ACC112 (cell line): ENCODE measurements around the gene FAM228B.

ENCODE experiments used
- H2AFZ ChIP-seq: fragments of 200-600 bp; sonication (generic); one replicate; pipeline ENCODE4 v1.6.0; 2017; ENCODE audit warnings: antibody characterized with exemption, low read length; ENCODE audit not compliant: unreplicated experiment
- H3K27ac ChIP-seq: fragments of 200-600 bp; sonication (generic); 2 replicates; pipeline ENCODE4 v1.5.1; 2014; ENCODE audit warnings: low read depth, mild to moderate bottlenecking, antibody characterized with exemption, low read length, moderate library complexity
- H3K27me3 ChIP-seq: fragments of 200-600 bp; sonication (generic); 2 replicates; pipeline ENCODE4 v1.6.1; 2014; ENCODE audit warnings: mild to moderate bottlenecking, antibody characterized with exemption, low read length, moderate library complexity, mixed read lengths; ENCODE audit not compliant: insufficient read depth
- H3K36me3 ChIP-seq: fragments of 200-600 bp; sonication (generic); 2 replicates; pipeline ENCODE4 v1.6.1; 2016; ENCODE audit warnings: mild to moderate bottlenecking, antibody characterized with exemption, low read length, moderate library complexity, mixed read lengths; ENCODE audit not compliant: insufficient read depth
- H3K4me1 ChIP-seq: fragments of 200-600 bp; sonication (generic); one replicate; pipeline ENCODE4 v1.6.1; 2016; ENCODE audit warnings: low read length, mixed read lengths; ENCODE audit not compliant: insufficient read depth, unreplicated experiment, control insufficient read depth
- H3K4me3 ChIP-seq: fragments of 200-600 bp; sonication (generic); 2 replicates; pipeline ENCODE4 v1.5.1; 2014; ENCODE audit warnings: mild to moderate bottlenecking, low read depth, low read length
- H3K79me2 ChIP-seq: fragments of 200-600 bp; sonication (generic); one replicate; pipeline ENCODE4 v1.6.0; 2016; ENCODE audit warnings: low read length; ENCODE audit not compliant: control insufficient read depth, unreplicated experiment, insufficient read depth

Gene FAM228B

DNA sequence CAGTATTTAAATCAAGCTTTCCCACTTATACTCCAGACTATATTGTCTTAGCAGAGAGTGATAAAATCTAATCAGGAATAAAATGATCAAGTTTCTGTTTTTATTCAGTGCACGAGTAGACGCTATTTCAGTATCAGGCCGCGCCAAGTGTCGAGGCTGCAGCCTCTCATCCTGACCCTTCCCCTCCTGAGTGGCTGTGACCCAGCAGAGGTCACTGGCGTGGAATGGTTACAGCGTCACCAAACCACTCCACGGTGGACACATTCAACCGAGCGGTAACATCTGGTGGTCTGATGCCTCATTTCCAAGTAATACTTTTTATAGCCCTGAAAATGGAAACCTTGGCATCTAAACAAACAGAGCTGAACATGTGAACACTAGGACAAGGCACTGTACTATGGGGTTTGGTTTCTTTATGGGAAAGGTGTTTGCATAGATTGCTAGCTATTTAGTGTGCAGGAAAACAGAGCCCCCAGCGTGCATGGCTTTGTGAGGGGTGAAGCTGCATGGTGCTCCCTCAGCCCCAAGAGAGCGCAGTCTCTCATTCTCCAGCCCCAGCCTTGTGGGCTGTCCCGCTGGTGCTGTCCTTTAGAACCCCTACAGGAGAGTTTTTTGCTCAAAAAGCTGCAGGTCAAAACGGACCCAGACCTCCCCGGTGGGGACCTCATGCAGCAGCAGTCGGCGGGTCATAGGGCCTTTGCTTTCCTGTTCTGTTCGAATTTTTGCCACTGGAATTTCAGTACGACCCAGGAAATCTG lies 79.9 kb downstream of the FAM228B start:
- H3K27ac ChIP-seq: no peak overlapping the region
- no peaks in the 10 kb centered on the region for H3K79me2 ChIP-seq
- no peaks in the 10 kb centered on the region for H3K27me3 ChIP-seq
- H2AFZ ChIP-seq: no peak overlapping the region
- H3K4me3 ChIP-seq: no peak overlapping the region
- H3K4me1 ChIP-seq: no peaks in the 10 kb centered on the region
- no peaks in the 10 kb centered on the region for H3K36me3 ChIP-seq

DNA sequence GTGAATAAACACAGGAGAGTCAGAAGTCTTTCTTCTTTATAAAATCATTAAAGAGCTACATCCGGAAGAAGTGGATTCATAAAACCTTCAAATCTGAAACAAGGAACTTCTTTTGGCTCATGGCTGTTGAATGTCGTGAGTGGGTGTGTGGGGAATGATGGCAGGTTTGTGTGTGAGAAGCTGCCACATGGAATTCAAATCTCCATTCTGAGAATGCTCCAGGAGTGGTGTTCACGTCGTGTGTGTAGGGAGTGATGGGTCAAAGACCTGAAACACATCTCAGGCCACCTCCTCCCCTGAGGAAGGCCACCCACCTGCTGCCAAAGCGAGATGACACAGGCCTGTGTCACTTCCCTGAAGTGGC lies 80.5 kb downstream of the FAM228B start:
- Histone ChIP-seq H3K27ac (no peak overlapping the region), H3K27me3 (no peaks in the 10 kb centered on the region), H3K4me3 (no peak overlapping the region), H3K79me2 (no peaks in the 10 kb centered on the region), H2AFZ (no peak overlapping the region), H3K36me3 (no peaks in the 10 kb centered on the region), H3K4me1 (no peaks in the 10 kb centered on the region)

DNA sequence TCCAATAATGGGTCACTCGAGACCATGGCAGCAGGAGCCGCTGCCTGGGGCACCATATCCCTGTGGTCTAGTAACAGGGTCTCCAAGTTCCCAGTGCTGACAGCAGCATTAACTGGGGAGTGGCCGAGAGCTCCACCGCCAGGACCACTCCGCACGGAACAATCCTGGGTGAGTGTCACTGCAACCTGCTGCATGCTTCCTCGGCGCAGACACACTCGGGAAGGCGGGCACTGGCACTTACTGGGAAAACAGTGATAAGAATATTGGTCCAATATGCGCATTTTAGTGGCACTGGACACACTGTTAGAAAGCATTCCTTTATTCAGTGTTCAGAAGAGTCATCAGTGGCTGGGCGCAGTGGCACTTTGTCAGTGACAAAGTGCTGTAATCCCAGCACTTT lies 81.2 kb downstream of the FAM228B start:
- H3K4me1 ChIP-seq: no peaks in the 10 kb centered on the region
- no peaks in the 10 kb centered on the region for H3K79me2 ChIP-seq
- no peak overlapping the region for H3K27ac ChIP-seq

DNA sequence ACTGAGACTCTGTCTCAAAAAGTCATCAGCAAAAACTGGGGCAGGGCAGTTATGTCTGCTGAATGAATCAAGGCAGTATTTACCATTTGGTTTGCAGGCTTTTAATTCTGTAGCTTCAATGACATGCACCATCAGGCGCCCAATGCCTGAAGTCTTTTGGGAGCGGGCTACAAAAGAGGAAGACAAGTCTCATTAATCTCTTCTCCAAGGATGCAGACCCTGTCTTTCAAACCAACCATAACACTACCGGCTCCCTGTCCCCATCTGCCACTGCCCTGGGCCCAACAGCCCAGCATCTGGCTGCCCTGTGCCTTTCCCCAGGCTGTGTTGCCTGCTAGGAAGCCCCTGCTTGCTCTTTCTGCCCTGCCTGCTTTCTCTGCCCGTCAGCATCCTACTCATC lies 81.9 kb downstream of the FAM228B start:
- no peaks in the 10 kb centered on the region for H3K36me3 ChIP-seq
- H3K27me3 ChIP-seq: no peaks in the 10 kb centered on the region
- no peak overlapping the region for H3K4me3 ChIP-seq
- no peaks in the 10 kb centered on the region for H3K79me2 ChIP-seq
- no peak overlapping the region for H2AFZ ChIP-seq
- no peak overlapping the region for H3K27ac ChIP-seq
- H3K4me1 ChIP-seq: no peaks in the 10 kb centered on the region

More for the DNA sequence above, 81.2 kb downstream of the FAM228B start:
- Histone ChIP-seq H3K27me3 (no peaks in the 10 kb centered on the region), H3K4me3 (no peak overlapping the region), H2AFZ (no peak overlapping the region), H3K36me3 (no peaks in the 10 kb centered on the region)

DNA sequence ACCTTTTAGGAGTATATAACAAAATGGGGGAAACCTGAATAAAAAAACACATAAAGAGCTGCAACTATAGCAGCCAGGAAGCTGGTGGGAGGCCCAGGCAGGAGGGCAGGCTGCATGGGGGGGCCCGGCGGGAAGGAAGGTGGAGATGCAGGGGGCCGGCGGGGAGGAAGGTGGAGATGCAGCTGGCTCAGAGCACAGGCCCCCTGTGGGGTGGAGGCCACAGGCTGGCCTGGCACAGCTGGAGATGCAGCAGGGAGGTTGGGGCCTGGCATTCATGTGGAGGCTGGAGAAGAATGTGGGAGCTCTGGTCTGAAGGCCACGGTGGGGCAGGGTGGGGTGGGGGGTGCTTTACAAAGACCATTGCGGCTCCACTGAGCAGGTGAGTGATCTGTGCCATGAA lies 83.0 kb downstream of the FAM228B start:
- Histone ChIP-seq H3K4me3 (no peak overlapping the region), H3K36me3 (no peaks in the 10 kb centered on the region), H2AFZ (no peak overlapping the region), H3K27me3 (no peaks in the 10 kb centered on the region), H3K79me2 (no peaks in the 10 kb centered on the region), H3K27ac (no peak overlapping the region), H3K4me1 (no peaks in the 10 kb centered on the region)

DNA sequence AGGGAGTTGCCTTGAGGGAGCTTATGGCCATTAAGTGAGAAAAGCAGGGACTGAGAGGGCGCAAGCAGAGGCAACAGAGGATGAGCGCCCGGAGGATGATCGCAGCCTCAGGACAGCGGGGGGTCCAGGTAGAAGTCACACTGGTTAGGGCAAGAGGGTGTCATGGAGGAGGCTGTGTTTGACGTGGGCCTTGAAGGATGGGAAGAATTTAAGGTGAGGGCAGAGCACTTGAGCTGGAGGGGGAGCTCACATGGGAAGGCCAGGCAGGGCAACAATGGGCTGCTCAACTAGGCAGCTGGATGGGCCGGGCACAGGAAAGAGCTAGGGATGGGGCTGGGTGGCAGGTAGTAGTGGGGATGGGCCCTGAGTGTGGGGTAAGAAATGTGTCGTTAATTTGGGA lies 83.4 kb downstream of the FAM228B start:
- Histone ChIP-seq H3K36me3 (no peaks in the 10 kb centered on the region), H3K79me2 (no peaks in the 10 kb centered on the region), H3K4me1 (no peaks in the 10 kb centered on the region), H3K27ac (no peak overlapping the region), H2AFZ (no peak overlapping the region), H3K27me3 (no peaks in the 10 kb centered on the region), H3K4me3 (no peak overlapping the region)

DNA sequence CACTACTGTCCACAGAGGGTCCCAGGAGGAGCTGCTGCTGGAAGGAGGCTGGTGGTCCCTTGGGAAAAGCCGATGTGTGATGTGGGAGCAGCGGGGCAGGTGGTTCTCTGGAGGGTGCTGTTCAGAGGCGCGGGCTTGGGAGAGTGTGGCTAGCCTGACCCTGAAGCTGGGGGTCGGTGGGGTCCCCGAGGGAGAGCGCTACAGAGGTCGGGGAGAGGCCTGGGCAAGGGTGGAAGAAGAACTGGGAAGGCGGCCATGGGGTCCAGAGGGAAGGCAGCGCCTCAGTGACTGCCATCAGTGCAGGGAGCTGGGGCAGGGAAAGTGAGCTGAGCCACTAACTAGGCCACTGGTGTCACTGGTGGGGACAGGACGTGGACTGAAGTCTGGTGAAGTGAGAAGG lies 84.1 kb downstream of the FAM228B start:
- no peaks in the 10 kb centered on the region for H3K79me2 ChIP-seq
- H3K27me3 ChIP-seq: no peaks in the 10 kb centered on the region
- H3K4me1 ChIP-seq: no peaks in the 10 kb centered on the region
- no peak overlapping the region for H3K27ac ChIP-seq
- H3K36me3 ChIP-seq: no peaks in the 10 kb centered on the region
- H2AFZ ChIP-seq: no peak overlapping the region
- H3K4me3 ChIP-seq: no peak overlapping the region

DNA sequence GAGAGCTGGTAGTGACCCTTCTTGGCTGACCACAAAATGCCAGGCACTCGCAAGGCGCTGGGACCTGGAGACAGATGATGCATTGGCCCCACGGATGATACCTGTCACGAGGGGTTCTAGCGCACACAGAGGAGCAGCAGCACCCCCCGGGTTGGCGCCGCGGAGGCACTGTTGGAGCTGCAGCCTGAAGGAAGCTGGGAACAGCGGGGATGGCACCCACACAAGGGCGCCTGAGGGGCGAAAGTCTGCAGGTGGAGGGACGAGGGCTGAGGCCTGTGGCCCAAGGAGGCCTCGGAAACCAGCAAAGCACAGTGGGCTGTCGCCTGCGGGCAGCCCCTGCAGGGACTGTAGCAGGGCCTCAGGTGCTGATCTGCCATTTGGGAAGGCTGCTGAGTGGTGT lies 85.2 kb downstream of the FAM228B start:
- no peak overlapping the region for H3K27ac ChIP-seq
- no peaks in the 10 kb centered on the region for H3K79me2 ChIP-seq
- H3K36me3 ChIP-seq: no peaks in the 10 kb centered on the region
- H2AFZ ChIP-seq: no peak overlapping the region
- H3K4me3 ChIP-seq: no peak overlapping the region
- H3K27me3 ChIP-seq: no peaks in the 10 kb centered on the region
- H3K4me1 ChIP-seq: no peaks in the 10 kb centered on the region

DNA sequence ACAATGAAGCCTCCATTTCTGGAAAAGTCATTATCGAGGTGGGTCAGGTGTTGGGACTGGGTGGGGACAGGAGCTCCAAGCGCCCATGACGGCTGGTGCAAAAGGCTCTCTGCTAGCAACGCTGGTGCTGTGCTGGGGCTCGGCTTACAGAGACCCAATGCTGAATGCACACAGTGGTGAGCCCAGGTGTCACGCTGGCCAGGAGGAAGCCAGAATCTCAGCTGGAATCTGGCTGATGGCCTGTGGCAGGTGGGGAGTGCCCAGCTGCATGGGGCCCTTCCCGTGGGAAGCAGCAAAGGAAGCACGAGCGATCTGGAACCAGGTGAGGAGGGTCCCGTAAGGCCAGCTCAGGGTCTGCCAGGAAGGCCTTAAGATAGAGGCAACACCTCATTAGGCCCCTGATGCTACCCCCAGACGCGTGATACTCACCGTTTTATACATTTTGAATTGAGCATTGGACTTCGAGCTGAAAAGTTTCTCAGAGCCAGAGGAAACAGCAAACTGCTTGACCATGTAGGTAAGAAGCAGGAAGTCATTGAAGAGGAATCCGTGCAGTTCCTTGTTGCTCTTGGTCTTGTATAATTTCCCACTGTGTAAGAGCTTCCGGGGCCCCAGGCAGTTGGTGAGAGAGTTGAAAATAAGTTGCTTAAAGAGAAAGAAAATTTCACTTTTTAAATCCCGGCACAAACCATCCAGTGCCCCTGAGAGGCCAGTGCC lies 86.3 kb downstream of the FAM228B start:
- no peaks in the 10 kb centered on the region for H3K4me1 ChIP-seq
- H3K27me3 ChIP-seq: no peaks in the 10 kb centered on the region
- H3K4me3 ChIP-seq: no peak overlapping the region
- H3K36me3 ChIP-seq: no peaks in the 10 kb centered on the region
- no peak overlapping the region for H2AFZ ChIP-seq
- no peak overlapping the region for H3K27ac ChIP-seq
- H3K79me2 ChIP-seq: no peaks in the 10 kb centered on the region

DNA sequence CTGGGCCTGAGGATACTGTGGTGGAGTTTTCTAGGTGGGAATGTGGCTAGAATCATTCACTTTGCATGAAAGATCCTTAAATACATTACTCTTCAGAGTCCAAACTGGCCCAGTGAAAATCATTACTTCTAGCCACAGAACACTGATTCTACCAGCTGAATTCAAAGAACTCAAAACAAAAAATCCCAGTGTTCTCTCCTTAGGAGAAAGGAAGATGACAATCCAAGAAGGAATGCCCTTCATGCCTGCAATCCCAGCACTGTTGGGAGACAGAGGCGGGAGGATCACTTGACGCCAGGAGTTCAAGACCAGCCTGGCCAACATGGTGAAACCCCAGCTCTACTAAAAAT lies 86.8 kb downstream of the FAM228B start:
- no peaks in the 10 kb centered on the region for H3K27me3 ChIP-seq
- H3K4me1 ChIP-seq: no peaks in the 10 kb centered on the region
- H3K4me3 ChIP-seq: no peak overlapping the region
- no peaks in the 10 kb centered on the region for H3K36me3 ChIP-seq
- no peaks in the 10 kb centered on the region for H3K79me2 ChIP-seq
- H2AFZ ChIP-seq: no peak overlapping the region
- no peak overlapping the region for H3K27ac ChIP-seq

DNA sequence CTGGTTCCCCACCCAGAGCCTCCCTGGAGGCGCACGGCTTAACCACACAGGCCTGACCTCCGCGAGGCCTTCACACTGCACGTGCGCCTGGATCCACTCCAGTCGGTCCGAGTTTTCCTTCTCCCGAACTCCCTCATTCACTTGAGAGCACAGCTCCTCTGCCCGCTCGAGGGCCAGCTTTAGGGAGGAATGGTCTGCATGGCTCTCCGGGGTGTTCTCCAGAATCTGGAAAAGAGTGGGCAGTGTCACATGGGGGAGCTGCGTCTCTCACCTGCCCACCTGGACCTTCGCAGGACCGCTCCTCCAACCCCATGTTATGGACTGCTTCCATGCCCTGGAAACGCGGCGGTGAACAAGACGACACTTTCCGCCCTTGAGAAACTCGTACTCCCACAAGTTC lies 87.5 kb downstream of the FAM228B start:
- Histone ChIP-seq H3K4me1 (no peaks in the 10 kb centered on the region), H3K79me2 (no peaks in the 10 kb centered on the region), H3K27ac (no peak overlapping the region), H3K36me3 (peaks cover under 1% of the 10 kb centered on the region; the same call in 1 of the 2 replicates), H2AFZ (no peak overlapping the region), H3K4me3 (no peak overlapping the region), H3K27me3 (no peaks in the 10 kb centered on the region)
